Stimulated activated CD4-positive, alpha-beta T cell treated with anti-CD3 and anti-CD28 coated beads, Interleukin-12 subunit alpha, Interleukin-12 subunit beta, amount 100 ng/mL, for 24 hours (primary cell): ENCODE data around the gene HS6ST3.

ENCODE experiments used
- DNase-seq, 2 experiments: peaks; one replicate each; pipeline ENCODE4 v3.0.0-alpha.2; 2020; ENCODE audit warnings: low read depth in 2 of 2

The HS6ST3 gene

DNA sequence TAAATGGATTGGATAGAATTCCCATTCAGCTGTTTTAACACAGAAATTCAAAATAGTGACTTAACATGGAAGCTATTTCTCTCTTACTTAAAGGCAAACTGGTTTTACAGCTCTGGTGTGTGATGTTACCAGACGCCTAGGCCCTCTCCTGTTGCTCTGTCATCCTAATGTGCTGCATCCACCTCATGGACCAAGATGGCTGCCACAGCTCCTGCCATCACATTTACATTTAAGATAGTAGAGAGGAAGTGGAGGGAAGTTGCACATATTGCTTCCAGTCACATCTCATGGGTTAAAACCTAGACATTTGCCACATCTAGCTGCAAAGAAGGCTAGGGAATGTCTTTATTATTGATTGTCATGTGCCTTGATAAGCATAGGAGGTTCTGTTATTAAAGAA is 746.8 kb downstream of the HS6ST3 start:
- DNase-seq: no peak

DNA sequence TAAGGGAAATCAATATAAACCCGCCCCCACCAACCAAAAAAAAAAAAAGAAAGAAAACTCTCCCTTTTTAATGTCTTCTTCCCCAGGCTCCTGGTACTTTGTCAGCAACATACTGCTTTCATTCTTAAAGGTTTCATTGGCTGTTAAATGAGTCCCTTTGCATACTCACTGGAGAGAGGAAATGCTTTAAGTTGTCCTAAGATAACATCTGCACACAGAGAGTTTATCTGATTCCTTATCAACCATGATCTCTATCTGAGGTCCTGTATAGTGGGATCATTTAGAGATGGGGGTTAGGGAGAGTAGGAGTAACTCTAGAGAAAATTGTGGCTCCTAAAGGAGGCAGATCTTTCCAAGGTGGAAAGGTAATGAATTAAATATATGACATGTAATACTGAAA is 747.9 kb downstream of the HS6ST3 start:
- no peak for DNase-seq

- no peak for DNase-seq
Measured at GRCh38 chr13:96844195-96844594, 754.3 kb downstream of the HS6ST3 start.

- DNase-seq: no peak
Measured at GRCh38 chr13:96844616-96845015, 754.7 kb downstream of the HS6ST3 start.

GRCh38 chr13:96848286-96848685 is 758.4 kb downstream of the HS6ST3 start:
- DNase-seq: no peak

GRCh38 chr13:96849091-96849490 is 759.2 kb downstream of the HS6ST3 start:
- no peak for DNase-seq

DNA sequence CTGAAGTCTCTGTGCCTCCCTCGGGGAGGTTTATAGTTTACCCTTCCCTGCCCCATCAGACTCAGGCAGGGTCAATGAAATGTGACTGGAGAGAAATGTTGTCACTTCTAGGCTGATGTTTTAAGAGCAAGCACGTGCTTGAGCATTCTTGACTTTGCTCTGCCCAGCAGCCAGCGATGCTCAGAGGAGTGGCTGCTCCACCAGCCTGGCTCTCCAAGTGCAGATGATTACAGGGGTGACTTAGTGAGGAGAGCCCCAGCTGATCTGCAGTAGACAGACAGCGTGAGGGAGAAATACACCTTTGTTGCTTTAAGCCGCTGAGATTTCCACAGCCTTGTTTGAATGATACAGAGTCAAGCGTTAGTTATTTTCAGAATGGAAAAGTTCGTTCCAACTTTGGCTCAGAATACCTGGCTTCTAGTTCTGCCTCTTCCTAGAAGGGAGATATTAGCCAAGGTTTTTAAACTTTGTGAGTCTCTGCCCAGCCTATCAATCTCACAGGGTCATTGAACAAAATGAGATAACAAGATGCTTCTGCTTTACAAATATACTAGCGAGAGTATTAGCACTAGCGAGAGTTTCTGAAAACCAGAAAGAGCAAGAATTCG is 760.7 kb downstream of the HS6ST3 start:
- DNase-seq: no peak

DNA sequence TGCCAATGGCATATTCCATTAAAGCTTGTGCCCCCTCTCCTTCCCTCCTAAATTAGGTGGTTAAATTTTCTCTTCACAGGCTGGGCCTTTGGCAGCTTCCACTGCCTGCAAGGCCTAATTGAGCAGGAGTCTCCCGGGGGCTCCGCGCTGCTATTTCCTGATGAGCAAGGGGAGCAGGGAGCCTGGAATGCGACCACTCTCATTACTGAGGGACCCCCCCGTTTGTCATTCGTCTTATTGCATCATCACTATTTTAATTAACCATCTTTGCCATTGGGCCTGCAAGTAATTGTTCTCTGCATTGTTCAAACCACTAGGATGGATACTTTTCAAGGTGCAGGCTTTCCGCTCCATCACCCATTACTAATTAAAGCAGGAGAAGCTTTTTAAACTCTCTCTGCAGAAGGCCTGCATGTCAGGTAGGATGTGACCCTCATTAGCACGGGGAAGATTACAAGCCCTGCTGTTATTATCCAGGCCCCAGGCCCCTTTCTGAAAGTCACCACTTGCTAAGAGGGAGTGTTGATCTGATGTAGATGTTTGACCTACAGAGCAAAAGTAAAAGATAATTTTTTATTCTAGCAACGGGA is 762.0 kb downstream of the HS6ST3 start:
- no peak for DNase-seq

DNA sequence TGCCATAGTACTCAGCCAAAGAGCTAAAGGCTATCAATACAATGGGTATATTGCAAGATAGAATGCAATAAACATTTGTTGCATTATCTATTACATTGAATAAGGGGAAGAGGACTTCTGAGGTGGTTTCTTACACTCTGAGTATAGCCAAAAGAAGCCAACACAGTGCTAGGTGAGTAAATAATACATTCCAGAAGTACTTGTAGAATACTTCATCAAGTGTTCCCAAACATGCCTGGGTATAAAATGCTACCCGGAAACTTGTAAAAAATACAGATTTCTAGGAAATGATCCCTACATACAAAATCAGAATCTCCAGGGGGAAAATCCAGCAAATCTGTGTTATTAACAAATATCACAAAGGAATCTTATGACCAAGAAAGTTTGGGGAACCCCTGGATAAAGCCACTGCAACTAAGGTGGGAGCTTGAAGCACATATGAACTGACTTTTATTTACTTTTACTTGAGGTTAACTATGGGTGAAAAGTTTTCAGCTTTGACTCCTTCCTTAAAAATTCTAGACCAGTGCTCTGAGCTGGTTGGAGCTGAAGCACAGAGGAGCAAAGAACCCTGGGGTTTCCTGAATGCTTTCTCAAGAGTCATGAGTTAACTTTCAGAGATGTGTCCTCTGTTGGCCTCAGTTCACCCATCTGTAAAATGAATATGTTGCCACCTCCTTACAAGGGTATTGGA is 768.4 kb downstream of the HS6ST3 start:
- DNase-seq: no peak

DNA sequence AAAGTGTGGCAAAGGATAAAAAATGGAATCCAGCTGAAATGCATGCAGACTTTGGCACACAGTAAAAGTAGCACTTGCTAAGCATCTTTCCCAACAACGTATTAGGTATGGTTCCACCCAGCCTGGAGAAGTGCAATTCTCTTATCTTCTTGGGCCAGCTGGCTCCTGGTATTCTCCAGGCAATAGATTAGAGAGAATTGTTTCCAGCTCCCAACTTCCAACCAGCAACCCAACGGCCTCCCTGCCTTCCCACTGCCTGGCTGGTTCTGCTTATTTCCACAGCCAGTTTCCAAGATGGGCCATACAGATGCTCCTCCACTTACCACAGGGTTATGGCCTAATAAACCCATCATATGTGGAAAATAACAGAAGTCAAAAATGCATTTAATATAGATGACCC is 771.0 kb downstream of the HS6ST3 start:
- no peak for DNase-seq

- DNase-seq: no peak
Measured at GRCh38 chr13:96862093-96862492, 772.2 kb downstream of the HS6ST3 start.

DNA sequence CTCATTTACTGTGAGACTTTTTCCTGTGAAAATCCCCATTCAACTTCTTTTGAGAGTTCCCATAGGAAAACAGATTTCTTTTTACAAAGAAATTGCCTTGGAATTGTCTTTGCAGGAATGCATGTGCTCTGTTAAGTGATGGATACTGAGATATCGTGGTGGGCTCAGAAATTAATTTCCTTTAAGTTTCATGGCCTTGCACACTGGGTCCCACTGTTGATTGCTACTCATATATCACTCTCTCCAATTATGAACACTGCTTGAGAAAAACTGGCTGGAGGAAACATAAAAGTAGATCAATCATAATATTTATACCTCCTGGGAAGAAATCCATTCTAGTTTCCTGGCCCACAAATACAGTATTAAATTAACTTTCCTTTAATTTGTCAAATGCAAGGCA is 773.1 kb downstream of the HS6ST3 start:
- no peak for DNase-seq

- DNase-seq: no peak
Measured at GRCh38 chr13:96871469-96871868, 781.6 kb downstream of the HS6ST3 start.

- DNase-seq: no peak
Measured at GRCh38 chr13:96880419-96880818, 790.5 kb downstream of the HS6ST3 start.
